ENCODE results near the gene NTN4.

Gene NTN4

DNA sequence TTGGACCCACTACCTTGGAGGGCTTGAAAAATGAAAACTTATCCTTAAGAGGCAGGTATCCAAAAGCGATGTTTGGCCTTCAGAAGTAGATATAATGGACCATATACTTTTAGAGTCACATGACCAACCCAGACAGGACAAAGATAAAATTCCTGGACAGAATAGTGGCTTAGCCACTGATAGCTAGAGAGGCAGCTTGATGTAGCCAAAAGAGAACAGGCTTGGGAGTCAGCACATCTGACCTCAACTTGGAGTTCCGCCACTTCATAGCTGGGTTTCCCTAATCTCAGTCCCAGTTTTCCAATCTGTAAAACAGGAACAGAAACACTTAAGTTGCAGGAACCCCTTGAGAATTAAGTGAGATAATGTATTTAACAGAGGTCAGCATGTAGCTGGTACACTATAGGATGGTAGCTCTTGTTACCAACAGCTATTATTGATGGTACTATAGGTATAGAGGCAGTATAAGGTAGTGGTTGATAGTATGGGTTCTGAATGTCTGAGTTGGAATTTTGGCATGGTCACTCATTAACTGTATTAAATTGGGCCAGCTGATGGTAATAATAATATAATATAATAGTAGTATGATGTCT is 176.1 kb downstream of the NTN4 start:
- H3K36me3 ChIP-seq (ENCODE audit: control insufficient read depth, insufficient read depth, low read length) = no peaks in the 10 kb centered on the region
- H3K27me3 ChIP-seq (ENCODE audit: control insufficient read depth, insufficient read depth, low read length, poor library complexity, severe bottlenecking) = no peaks in the 10 kb centered on the region
- H3K4me1 ChIP-seq (ENCODE audit: control insufficient read depth, insufficient read depth, low read length) = no peaks in the 10 kb centered on the region
- H3K27ac ChIP-seq (ENCODE audit: insufficient read depth, low read depth, low read length, poor library complexity, severe bottlenecking) = no peak overlapping the region
- H3K9me3 ChIP-seq (ENCODE audit: control insufficient read depth, low read length) = no peaks in the 10 kb centered on the region
- H3K4me3 ChIP-seq (ENCODE audit: insufficient read depth, low read depth, low read length) = no peak overlapping the region
- WGBS, 2 experiments = 97 to 100% methylated on average over 2 of the region's 2 CpGs

- WGBS, 2 experiments = 93% methylated on average over 7 of the region's 7 CpGs
- Histone ChIP-seq H3K27me3 (ENCODE audit: control insufficient read depth, insufficient read depth, low read length, poor library complexity, severe bottlenecking) (no peaks in the 10 kb centered on the region), H3K27ac (ENCODE audit: insufficient read depth, low read depth, low read length, poor library complexity, severe bottlenecking) (no peak overlapping the region), H3K9me3 (ENCODE audit: control insufficient read depth, low read length) (no peaks in the 10 kb centered on the region), H3K36me3 (ENCODE audit: control insufficient read depth, insufficient read depth, low read length) (no peaks in the 10 kb centered on the region), H3K4me3 (ENCODE audit: insufficient read depth, low read depth, low read length) (no peak overlapping the region), H3K4me1 (ENCODE audit: control insufficient read depth, insufficient read depth, low read length) (no peaks in the 10 kb centered on the region)
These were observed 177.5 kb downstream of the NTN4 start for GRCh38 chr12:95613021-95613420.

GRCh38 chr12:95611676-95612309 is 178.8 kb downstream of the NTN4 start:
- H3K36me3 ChIP-seq (ENCODE audit: control insufficient read depth, insufficient read depth, low read length) = no peaks in the 10 kb centered on the region
- no peak overlapping the region for H3K4me3 ChIP-seq (ENCODE audit: insufficient read depth, low read depth, low read length)
- no peak overlapping the region for H3K27ac ChIP-seq (ENCODE audit: insufficient read depth, low read depth, low read length, poor library complexity, severe bottlenecking)
- WGBS, 2 experiments = 78 to 82% methylated on average over 2 of the region's 2 CpGs
- no peaks in the 10 kb centered on the region for H3K27me3 ChIP-seq (ENCODE audit: control insufficient read depth, insufficient read depth, low read length, poor library complexity, severe bottlenecking)
- H3K9me3 ChIP-seq (ENCODE audit: control insufficient read depth, low read length) = no peaks in the 10 kb centered on the region
- no peaks in the 10 kb centered on the region for H3K4me1 ChIP-seq (ENCODE audit: control insufficient read depth, insufficient read depth, low read length)

DNA sequence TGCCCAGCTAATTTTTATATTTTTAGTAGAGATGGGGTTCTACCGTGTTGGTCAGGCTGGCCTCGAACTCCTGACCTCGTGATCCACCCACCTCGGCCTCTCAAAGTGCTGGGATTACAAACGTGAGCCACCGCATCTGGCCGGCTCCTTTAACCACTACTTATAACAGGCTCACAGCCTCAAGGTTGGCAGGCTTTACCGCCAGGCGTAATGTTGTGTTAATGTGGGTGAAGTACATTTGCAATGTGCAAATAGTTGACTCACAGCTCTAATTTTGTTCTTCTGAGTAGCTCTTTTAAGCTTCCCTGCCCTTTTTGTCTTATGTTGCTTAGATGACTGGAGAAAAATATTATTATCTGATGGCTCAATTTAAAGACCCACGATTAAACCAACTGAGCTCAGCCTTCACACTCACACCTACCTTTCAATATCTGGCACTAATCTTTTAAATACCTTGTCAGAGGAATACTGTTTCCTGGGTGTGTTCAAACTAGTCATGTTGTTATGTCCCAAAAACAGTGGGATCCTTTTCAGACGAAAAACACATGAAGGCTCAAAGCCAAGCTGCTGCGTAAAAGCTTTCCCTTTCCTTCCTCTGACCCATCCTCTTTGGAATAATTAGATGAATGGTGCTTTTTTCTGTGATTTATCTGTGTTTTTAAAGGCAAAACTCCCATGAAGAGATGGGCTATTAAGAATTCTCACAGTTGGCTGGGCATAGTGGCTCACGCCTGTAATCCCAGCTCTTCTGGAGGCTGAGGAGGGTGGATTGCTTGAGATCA is 182.1 kb downstream of the NTN4 start:
- no peak overlapping the region for H3K27ac ChIP-seq (ENCODE audit: insufficient read depth, low read depth, low read length, poor library complexity, severe bottlenecking)
- 63 to 68% methylated on average over 12 to 13 of the region's 13 CpGs for WGBS, 2 experiments
- H3K4me3 ChIP-seq (ENCODE audit: insufficient read depth, low read depth, low read length) = no peak overlapping the region
- no peaks in the 10 kb centered on the region for H3K36me3 ChIP-seq (ENCODE audit: control insufficient read depth, insufficient read depth, low read length)
- no peaks in the 10 kb centered on the region for H3K9me3 ChIP-seq (ENCODE audit: control insufficient read depth, low read length)
- H3K4me1 ChIP-seq (ENCODE audit: control insufficient read depth, insufficient read depth, low read length) = no peaks in the 10 kb centered on the region
- H3K27me3 ChIP-seq (ENCODE audit: control insufficient read depth, insufficient read depth, low read length, poor library complexity, severe bottlenecking) = no peaks in the 10 kb centered on the region
